Caki2 (cell line): ENCODE data around the gene CDKAL1. TPM values are rescaled to one million over a fixed set of nuclear protein-coding genes. Genes with fewer than 3 reads are reported as not detected.

ENCODE experiments used
- DNase-seq: peaks from one replicate; pipeline ENCODE4 v3.0.0-alpha.2; 2015; ENCODE audit warnings: low read depth
- in situ Hi-C: cut with HindIII; loops from 2 replicates; pipeline ENCODE4 v1.10.0; 2016; ENCODE audit warnings: low sequenced_read_pairs, low pct_unique_long_range_greater_than_20kb, mixed read lengths
- total RNA-seq: library from RNA; depleted of rRNA; stranded (reverse); fragments of >200 nt; shearing (Covaris generic); gene quantifications from 2 replicates; pipeline ENCODE4 v1.2.3, GENCODE V29; 2014; ENCODE audit warnings: low replicate concordance

The CDKAL1 gene
- total RNA-seq, 1 experiment from 2014 or later, result 40.9 TPM

DNA sequence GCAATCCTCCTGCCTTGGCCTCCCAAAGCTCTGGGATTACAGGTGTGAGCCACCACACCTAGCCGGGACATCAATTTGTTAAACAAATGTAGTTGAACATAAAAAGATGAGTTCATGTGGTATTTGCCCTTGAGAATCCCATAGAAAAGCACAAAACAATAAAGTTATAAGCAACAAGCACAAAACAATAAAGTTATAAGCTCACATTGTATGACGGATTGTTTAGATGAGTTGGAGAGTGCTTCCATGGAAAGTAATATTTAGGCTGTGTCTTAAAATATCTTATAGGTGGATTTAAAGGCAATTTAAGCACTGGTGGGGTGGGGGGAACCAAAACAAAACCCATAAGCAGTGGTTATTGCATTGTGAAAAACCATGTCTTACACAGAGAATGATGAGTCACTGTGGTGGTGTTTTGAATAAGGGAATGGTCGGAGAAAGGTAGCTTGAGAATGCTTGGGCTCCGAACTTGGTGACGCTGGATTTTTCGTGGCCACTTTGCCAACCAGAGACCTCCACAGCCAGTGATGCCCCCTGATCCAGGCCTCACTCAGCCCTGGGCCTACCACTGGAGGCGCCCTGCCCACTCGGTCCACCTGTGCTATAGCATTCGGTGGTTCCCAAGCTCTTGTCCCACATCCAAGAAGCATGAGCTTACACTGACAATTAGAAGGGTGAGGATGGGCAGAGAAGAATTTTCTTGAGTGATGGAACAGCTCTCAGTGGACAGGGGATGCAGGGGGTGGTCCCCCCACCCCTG lies 256.0 kb downstream of the CDKAL1 start:
- DNase-seq, result no peak
- in situ Hi-C loops, result no loop called here

DNA sequence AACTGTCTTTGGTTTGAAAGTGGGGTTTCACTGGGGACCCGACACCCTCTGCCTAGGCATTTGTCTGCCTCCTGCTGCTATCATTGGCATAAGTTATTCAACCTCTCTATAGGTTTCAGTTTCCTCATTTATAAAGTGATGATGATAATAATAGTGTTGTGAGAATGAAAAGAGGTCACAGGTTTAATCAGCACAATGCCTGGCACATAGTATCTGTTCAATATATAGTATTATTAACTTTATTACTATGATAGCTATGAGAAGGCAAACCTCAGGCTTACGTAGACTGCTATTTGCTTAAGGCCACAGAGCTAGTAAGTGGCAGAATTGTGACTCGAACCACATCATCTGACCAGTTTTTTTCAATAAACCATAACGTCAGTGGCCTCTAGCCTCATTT lies 256.8 kb downstream of the CDKAL1 start:
- in situ Hi-C loops, result no loop called here
- no peak for DNase-seq

DNA sequence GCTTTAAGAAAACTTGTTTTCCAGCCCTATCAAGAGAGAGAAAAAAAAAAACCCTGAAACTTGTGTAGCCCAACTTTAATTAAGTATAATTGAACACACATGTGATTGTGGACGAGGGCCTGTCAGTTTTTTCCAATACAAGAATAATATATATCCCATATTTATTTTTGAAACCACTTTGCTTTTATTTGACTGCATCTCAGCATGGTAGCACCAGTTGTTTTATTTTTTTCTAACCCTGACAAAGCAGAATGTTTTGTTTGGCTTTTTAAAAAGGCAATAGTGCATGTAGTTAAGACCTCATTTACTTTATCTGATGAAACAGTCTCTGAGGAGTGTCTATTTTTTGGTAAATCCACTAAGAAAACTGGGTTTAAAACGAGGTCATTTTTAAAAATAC lies 257.7 kb downstream of the CDKAL1 start:
- in situ Hi-C loops, result no loop called here
- no peak for DNase-seq

DNA sequence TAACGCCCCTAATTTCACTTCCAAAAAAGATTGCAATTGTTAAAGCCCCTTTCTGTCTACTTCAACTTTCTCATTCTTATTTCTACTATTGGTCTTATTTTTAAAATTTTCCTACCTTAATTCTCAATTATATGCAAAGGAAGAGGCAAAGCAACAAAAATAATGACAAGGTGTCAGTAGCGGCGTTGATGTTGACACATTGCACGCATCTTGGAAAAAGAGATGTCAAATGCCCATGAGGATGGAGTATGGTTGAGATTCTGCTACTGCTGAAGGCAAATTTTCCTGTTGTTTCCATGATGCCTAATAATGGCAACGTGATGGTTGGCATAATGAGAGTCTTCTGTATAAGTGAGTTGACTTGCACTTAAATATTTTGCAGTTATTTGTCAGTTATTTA lies 258.9 kb downstream of the CDKAL1 start:
- in situ Hi-C loops, result no loop called here
- no peak for DNase-seq

DNA sequence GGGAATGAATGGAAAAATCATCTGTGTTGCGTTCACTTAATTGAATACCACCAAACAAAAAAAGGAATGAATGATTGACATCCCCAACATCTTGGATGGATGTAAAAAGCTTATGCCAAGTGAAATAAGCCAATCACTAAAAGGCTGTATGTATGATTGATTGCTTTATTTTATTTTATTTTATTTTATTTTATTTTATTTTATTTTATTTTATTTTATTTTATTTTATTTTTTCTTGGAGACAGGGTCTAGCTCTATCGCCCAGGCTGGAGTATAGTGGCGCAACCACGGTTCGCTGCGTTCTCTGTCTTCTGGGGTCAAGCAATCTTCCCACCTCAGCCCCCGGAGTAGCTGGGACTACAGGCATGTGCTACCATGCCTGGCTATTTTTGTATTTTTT lies 263.3 kb downstream of the CDKAL1 start:
- no peak for DNase-seq
- in situ Hi-C loops, result no loop called here

DNA sequence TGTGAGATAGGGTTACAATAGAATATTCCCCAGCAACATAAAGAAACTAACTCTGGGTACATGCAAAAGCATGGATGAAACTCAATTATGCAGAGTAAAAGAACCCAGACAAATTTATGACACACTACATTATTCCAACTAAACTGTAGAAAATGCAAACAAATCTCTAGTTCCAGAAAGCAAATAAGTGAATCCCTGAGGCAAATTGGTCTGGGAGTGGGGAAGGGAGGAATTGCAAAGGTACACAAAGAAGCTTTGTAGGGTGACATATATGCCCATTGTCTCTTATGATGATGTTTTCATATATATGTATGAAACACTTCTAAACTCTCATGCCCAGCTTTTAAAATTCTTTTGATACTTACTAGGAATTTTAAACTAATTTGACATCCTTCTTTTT lies 266.0 kb downstream of the CDKAL1 start:
- in situ Hi-C loops, result no loop called here
- no peak for DNase-seq

DNA sequence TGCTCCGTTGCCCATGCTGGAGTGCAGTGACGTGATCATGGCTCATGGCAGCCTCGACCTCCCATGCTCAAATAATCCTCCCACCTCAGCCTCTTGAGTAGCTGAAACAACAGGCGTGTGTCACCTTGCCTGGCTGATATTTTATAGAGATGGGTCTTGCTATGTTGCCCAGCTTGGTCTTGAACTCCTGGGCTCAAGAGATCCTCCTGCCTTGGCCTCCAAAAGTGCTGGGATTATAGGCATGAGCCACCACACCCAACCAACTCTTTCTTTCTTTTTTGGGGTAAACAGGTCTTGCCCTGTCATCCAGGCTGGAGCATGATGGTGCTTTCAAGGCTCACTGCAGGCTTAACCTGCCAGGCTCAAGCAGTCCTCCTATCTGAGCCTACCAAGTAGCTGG lies 266.4 kb downstream of the CDKAL1 start:
- no peak for DNase-seq
- in situ Hi-C loops, result no loop called here

DNA sequence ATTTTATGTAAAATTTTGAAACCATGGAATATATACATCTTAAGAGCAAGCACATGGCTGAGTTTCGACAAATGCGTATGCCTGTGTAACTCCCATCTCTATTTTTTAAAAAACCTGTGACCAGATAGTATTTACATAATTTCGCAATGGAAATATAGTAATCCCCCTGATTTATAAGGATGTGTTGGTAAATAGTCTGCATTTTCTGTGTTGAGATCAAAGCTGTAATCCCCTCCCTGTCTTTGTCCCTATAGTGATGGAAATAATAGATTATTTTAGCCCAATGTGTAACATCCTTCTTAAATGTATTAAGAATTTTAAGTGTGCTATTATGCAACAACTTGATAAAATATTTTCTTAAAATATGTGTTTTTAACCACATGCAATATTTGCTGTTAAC lies 267.3 kb downstream of the CDKAL1 start:
- no peak for DNase-seq
- in situ Hi-C loops, result no loop called here

DNA sequence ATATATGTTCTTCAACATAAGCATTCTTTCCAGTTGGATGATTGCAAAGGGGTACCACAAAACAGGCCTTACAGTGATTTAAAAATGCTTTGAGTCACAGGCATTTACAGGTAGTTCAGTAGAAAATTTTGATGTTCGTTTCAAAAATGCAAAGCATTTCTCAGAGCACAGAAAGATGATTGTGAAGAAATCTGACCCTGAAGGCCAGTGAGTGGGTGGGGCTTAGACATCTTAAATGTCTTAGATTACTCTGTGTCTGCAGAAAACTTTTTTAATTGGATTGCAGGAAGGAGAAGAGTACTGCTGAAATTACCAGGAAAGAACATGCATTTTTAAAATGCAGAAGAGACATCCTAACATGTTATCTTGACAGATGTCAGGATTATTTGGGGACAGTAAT lies 268.3 kb downstream of the CDKAL1 start:
- no peak for DNase-seq
- in situ Hi-C loops, result no loop called here

DNA sequence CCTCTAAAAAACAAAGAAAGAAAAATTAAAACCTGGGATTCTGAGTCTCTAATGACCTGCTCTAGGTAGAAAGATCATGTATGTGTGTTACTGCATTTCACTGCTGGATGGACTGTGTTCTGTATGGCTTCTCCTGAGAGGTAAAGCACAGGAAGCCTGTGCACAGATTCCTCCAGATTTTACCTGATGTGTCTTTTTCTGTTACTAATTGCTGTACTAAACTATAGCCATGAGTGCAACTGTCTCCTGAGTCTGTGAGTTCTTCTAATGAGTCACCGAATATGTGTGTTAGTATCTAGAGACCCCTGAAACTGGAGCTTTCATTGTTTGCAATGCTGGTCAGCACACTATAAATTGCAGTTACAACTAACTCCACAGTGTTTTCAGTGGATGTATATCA lies 270.8 kb downstream of the CDKAL1 start:
- in situ Hi-C loops, result no loop called here
- no peak for DNase-seq

DNA sequence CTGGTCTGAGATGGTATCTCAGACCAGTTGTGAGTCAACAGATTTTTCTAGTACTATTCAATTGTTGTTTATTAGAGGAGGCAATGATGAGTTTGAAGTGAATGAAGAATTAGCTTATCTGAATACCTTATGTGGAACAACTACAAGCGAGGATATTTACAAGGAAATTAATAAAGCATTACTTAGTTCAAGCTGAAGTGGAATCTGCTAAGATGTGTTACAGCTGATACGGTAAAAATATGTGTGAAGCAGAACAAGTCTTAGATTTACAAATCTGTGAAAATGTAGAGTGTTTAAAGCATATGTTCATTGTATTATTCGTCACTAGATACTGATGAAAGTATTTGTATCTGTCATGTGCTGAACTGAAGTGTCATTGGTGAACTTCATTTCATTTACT lies 272.4 kb downstream of the CDKAL1 start:
- no peak for DNase-seq
- in situ Hi-C loops, result no loop called here

DNA sequence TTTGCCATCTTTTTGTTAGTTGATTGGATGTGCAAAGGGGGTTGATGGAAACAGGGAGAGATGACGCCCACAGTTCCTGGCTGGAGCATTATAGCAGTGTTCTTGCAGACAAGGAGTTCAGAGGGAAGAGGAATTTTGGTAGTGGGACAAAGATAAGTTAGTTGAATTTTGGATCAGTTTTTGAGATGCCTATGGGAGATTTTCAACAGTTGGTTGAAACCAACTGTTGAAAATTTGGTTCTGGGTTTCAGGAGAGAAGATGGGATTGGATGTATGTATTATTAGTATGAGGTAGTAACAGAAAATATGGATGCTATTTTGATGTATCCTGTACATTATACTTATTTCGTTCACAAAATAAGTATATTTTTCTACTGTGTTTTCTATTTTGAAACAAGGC lies 274.2 kb downstream of the CDKAL1 start:
- in situ Hi-C loops, result no loop called here
- no peak for DNase-seq

DNA sequence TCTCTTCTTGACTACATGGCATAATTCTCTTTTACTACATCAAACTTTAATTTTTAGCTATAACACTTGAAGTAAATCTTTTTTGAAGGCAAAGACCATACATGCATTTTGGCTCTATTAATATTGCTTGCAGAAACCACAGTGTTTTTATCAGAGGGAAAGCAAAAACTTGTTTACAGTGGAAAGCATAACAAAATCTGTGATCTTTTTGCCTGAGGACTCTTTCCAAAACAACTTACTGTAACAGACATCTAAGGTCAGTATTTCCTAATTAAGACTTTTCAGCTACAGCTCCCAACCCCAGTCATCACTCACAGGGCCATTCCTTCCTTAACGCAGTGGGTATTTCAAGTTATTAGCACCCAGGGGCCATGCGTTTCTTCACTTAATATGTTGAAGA lies 274.7 kb downstream of the CDKAL1 start:
- DNase-seq, result no peak
- in situ Hi-C loops, result no loop called here

DNA sequence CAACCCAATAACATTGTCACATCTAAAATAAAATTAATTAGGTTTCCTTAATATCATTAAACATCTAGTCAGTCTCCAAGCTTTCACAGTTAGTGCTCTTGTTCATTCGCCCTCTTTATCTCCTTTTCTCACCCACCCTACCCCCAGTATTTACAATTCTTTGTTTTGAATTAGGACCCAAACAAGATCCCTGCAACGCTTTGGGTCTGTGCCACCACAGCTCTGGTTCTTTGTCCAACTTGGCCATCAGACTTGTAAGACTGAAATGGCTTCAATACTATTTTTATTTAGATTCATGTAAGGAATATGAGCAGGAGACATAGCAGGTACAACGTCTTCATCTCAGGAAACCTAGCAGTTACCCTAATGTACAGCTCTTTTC lies 276.5 kb downstream of the CDKAL1 start:
- in situ Hi-C loops, result no loop called here
- no peak for DNase-seq

DNA sequence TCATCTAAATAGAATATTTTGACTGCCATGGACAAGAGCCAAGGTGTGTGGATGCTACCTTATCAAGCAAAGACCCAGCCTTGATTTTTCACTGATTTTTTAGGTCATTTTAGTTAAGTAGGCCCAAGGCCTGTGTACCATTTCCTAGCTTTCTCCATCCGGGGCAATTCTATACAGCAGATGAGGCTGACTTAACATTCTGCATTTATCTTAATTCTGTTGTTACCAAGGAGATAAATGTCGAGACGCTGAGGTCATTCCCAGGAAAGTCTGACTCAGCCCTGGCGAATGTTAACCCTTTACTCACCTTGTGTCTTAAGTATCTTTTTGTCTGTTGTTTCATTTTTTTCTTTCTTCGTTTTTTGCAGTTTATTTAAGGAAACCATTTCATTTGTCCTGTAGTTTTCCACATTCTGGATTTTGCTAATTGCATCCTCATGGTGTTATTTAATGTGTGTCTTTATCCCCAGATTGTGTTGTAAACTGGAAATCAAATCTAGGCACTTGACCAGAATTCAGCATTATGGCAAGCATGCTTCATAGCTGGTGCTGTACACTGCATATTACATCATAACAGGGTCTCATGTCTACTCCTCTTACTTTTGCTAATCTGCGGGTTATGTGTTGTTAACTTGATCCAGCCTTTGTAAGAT lies 277.0 kb downstream of the CDKAL1 start:
- peak; percentile 89 for DNase-seq
- in situ Hi-C loops, result no loop called here

DNA sequence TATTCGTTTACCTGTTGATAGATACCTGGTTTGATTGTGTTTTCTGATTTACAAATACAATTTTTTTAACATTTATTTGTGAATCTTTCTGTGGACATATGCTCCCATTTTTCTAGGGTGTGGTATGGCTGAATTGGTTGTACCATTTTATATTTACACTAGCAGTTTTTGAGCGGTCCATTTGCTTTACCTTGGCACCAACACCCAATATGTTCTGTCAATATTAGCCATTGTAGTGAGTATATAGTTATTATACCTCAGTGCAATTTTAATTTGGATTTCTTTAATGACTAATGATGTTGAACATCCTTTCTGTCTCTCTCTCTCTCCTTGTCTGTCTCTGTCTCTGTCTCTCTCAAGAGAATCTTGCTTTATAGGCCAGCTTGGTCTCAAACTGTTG lies 278.5 kb downstream of the CDKAL1 start:
- no peak for DNase-seq
- in situ Hi-C loops, result no loop called here

DNA sequence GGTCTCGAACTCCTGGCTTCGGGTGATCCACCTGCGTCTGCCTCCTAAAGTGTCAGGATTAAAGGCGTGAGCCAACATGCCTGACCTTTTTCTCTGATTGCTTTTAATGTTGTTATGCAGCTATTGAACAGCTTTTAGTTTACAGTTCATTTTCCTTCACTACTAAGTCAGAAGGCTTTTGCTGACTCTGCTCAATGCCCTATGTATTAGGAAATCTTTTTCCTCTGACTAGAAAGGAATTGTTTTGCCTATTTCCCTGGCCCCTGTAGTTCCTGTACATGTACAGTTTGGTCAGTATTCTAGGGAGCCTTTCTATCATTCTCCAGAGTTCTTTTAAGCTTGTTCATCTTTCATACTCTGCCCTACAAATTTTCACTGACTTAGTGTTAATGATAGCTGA lies 280.2 kb downstream of the CDKAL1 start:
- DNase-seq, result no peak
- in situ Hi-C loops, result no loop called here

DNA sequence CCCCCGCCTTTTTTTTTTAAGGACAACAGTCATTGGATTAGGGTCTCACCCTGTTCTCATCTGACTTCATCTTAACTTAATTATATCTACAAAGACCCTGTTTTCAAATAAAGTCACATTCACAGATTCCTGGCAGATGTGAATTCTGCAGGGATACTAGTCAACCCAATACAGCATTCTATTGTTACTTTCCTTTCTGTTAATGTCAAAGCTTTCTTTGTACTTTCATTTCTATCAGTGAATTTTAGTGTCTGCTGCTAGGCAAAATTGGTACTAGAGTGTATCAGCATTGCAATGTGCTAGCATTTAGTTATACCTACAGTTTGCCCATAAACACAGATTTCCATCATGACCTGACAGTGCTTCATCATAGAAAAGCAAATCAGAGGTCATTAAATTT lies 281.9 kb downstream of the CDKAL1 start:
- no peak for DNase-seq
- in situ Hi-C loops, result no loop called here

DNA sequence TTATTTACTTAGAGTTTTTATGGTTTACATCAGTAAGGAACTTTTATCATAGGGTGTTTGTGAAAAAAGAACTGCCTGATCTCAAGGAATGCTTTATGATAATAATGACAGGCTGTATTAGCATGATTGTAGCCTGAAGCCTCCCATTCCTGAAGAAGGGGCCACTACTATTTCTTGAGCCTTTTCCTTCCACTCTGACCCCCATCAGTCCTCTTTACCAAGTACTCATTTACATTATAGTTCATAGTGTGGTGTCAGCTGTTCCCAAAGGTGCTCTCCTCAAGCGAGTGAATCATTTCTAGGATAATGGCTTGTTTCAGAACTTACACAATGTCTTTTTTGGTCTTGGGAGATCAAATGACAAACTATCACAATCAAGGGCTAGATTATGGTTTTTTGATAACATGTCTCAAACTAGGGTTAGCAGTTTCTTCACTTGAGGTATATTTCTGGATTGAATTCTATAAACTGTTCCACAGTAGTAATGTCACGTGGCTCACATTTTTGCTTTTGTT lies 283.6 kb downstream of the CDKAL1 start:
- DNase-seq, result no peak
- in situ Hi-C loops, result no loop called here

DNA sequence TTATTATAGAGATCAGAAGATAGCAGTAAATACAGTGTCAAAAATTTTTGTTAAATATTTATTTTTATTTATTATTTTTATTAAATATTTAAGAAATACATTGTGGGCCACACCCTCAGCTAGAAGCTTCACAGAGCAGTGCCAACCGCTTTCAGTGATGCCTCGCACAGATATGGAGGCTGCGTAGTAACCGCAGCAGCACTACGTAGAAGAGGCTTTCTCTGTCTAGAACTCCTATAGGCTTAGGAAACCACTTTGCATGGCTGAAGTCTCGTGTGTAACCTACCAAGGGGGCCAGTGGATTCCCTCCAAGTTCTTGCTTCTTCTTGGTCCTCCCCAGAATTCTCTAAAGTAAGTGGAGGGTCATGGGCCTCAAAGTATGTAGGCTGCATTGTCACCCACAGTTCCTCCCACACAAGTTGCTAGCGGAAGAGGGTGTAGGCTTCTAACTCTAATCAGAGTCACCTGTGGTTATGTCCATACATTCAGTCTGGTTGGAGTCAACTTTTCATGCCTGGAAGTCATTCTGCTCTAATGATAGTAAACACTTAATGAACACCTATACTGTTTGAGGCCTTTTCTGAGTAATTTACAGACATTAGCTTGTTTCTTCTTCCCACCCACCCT lies 285.6 kb downstream of the CDKAL1 start:
- in situ Hi-C loops, result no loop called here
- no peak for DNase-seq
